ENCODE measurements around the gene ANO6.

GRCh38 chr12:45348986-45349385, 133.1 kb downstream of the ANO6 start:
- TF ChIP-seq, protein P1, sequence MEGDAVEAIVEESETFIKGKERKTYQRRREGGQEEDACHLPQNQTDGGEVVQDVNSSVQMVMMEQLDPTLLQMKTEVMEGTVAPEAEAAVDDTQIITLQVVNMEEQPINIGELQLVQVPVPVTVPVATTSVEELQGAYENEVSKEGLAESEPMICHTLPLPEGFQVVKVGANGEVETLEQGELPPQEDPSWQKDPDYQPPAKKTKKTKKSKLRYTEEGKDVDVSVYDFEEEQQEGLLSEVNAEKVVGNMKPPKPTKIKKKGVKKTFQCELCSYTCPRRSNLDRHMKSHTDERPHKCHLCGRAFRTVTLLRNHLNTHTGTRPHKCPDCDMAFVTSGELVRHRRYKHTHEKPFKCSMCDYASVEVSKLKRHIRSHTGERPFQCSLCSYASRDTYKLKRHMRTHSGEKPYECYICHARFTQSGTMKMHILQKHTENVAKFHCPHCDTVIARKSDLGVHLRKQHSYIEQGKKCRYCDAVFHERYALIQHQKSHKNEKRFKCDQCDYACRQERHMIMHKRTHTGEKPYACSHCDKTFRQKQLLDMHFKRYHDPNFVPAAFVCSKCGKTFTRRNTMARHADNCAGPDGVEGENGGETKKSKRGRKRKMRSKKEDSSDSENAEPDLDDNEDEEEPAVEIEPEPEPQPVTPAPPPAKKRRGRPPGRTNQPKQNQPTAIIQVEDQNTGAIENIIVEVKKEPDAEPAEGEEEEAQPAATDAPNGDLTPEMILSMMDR (IDR thresholded peaks at IDR 0.05), result no peak
- TF ChIP-seq EP300 (IDR thresholded peaks at IDR 0.05) (no peak), POLR2A (IDR thresholded peaks at IDR 0.05) (no peak)
